HG03135 (cell line): ENCODE data around the gene AXDND1.
"Not testable (repeated sequence)": the region's sequence is repeated elsewhere in the genome, so short reads cannot be mapped to it uniquely, and the experiment has no call there.

ENCODE experiments used
- ATAC-seq: cut with Tn5 transposase; IDR thresholded peaks from one replicate; pipeline ENCODE4 v1.9.1; 2021; ENCODE audit warnings: mild to moderate bottlenecking, moderate library complexity; ENCODE audit not compliant: unreplicated experiment

The AXDND1 gene

DNA sequence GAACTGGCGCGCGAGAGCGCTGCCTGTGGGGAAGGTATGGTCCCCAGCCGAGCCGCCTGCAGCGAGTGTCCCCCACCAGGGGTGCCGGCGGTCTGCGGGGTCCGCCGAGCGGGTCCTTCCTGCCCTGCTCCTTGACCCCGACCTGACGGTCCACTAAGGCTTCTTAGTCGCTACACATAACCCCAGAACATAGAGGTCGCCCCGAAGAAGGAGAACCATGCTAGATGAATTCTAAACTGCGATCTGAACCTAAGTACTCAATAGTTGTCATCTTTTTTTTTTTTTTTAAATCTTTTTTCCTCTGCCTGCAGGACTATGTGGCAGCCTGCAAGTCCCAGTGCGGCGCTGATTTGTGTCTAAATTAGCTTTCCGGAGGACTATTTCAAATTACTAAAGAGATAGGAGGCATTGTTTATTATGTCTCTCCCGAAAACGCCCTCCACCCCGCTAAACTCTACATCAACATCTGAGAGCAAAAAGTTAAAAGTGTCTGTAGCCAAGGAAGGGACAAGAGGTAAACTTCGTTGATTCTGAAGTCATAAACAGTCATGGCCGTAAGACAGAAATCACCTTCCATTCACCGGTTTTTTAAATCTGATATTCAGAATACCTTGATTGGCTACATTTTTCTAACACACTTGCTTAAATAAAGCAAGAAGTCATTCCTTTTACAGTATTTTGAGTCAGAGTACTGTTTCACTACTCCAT lies 476 bp downstream of the AXDND1 start:
- ATAC-seq, result peak; percentile 14

DNA sequence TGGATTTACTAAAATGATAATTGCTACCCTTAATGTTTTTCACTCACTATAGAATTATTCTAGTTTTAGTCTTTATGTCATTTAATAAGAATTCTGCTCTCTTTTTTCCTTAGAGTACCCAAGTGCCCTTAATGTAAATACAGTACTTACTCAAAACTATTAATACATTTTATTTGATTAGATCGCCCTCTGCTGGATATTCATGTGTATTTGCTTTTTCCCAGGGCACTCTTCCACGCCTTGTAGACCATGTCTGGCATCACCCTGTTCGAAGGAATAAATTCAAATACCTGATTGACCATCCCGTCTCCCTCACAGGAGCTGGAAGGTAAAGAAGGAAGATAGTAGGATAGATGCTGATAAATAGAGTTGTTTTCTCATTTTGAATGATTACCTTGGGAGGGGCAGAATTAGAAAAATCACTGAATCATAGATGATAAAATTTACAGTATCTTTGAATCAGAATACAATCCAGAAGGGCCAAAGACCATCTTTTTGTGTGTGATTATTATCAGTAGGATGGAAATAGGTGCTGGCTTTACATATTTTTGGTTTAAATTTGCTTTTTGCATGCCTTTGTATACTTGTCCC lies 4.1 kb downstream of the AXDND1 start:
- ATAC-seq, result peak; percentile 39

DNA sequence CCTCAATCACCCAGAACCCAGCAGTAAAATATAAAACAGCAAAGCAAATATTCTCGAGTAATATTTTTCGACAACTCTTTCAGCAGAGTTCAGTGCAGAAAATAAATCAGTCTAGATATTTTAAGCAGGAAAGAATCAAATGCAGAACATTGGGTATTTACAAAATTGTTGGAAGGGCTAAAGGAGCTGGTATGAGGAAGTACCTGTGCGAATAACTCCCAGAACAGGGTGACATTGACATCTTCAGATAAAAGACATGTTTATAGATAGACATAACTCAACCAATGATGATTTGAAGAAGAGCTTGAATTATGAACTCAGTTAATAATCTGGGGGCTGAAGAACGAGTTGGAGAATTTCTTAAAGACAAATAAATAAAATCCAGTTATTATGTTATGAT lies 6.4 kb downstream of the AXDND1 start:
- no peak for ATAC-seq

DNA sequence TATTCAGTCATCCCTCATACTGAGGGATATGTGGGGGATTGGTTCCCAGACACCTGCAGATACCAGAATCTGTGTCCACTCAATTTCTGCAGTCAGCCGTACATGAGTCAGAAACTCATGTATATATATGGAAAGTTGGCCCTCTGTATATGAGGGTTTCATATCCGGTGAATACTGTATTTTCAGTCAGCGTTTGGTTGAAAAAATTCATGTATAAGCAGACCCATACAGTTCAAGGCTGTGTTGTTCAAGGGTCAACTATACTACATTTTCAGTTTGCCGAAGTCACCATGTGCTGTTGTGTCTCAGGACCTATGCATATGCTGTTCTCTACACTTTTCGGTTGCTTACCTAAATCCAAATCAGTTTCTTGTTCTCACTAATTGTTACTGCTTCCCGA lies 10.5 kb downstream of the AXDND1 start:
- ATAC-seq, result no peak

DNA sequence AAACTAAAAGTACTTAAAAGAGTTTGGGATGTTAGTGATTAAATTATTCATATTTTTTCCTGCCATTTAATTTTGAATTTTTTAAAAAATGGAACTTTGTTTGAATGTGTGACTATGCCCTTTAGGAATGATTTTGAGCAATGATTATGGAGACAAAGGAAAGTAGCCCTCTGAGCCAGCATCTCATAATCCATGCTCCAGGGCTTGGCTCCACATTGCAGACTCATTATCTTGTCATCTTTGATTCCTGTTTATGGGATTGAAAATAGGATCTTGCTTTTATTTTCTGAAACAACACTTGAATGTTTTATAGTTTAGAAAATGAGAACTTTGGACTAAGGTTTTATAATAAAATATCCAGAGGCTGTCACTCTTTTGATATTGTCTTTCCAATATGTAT lies 14.5 kb downstream of the AXDND1 start:
- ATAC-seq, result no peak

DNA sequence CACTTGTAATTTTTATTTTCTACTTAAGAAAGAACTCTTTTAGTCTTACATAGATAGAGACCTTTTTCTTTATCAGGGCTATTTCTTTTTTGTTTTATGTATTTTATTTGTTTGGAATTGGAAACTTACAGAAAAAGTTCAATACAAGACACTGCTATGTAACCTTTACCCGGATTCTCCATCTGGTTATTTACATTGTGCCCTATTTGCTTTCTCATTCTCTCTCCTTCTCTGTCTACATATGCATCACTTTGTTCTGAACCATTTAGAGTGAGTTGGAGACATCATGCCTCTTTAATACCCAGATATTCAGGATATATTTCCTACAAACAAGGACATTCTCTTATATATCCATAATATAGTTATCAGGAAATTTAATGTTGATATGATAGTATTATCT lies 18.3 kb downstream of the AXDND1 start:
- ATAC-seq, result no peak

DNA sequence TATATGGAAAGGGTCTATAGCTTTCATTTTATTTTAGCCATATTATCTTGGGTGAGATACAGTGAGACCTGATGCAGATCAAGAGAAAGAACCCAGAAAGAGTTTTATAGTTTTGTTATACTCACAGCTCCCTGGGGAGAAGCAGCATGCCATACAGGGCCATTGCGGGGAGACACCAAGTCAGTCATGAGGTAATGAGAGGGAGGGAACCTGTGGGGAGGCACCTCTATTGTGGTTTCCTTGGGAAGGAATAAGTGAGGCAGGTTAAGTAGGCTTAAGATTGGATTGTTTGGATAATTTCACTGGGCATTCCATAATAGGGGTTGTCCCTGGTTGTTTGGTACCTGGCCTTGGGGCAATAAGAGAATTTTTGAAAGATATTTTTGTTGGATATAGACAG lies 19.7 kb downstream of the AXDND1 start:
- no peak for ATAC-seq

DNA sequence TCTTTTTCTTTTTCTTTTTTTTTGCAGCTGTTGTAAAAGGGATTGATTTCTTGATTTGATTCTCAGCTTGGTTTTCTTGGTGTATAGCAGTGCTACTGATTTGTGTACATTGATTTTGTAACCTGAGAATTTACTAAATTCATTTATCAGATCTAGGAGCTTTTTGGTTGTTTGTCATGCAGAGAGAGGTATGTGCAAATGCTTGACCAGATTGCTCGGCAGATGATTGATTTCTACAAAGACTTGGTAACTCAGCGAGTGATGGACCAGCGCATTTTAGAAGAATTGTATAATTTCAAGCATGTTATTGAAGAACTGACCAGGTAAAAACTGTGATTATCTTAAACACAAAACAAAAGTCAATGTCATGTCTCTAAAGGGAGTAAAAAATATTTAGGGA lies 27.9 kb downstream of the AXDND1 start:
- ATAC-seq, result no peak

DNA sequence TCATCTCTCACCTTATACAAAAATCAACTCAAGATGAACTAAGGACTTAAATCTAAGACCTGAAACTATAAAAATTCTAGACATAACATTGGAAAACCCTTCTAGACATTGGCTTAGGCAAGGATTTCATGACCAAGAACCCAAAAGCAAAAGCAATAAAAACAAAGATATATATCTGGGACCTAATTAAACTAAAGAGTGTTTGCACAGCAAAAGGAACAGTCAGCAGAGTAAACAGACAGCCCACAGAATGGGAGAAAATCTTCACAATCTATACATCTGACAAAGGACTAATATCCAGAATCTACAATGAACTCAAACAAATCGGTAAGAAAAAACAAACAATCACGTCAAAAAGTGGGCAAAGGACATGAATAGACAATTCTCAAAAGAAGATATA lies 33.6 kb downstream of the AXDND1 start:
- ATAC-seq, result not testable (repeated sequence)

DNA sequence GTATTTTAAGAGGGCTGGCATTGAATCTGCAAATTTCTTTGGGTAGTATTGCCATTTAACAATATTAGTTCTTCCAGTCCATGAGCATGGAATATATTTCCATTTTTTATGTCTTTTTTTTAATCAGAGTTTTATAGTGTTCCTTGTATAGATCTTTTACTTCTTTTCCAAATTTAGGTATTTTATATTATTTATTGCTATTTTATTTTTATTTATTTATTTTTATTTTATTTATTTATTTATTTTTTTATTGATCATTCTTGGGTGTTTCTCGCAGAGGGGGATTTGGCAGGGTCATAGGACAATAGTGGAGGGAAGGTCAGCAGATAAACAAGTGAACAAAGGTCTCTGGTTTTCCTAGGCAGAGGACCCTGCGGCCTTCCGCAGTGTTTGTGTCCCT lies 52.0 kb downstream of the AXDND1 start:
- ATAC-seq, result not testable (repeated sequence)

DNA sequence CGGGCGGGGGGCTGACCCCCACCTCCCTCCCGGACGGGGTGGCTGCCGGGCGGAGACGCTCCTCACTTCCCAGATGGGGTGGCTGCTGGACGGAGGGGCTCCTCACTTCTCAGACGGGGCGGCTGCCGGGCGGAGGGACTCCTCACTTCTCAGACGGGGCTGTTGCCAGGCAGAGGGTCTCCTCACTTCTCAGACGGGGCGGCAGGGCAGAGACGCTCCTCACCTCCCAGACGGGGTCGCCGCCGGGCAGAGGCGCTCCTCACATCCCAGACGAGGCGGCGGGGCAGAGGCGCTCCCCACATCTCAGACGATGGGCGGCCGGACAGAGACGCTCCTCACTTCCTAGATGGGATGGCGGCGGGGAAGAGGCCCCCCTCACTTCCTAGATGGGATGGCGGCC lies 52.9 kb downstream of the AXDND1 start:
- not testable (repeated sequence) for ATAC-seq

DNA sequence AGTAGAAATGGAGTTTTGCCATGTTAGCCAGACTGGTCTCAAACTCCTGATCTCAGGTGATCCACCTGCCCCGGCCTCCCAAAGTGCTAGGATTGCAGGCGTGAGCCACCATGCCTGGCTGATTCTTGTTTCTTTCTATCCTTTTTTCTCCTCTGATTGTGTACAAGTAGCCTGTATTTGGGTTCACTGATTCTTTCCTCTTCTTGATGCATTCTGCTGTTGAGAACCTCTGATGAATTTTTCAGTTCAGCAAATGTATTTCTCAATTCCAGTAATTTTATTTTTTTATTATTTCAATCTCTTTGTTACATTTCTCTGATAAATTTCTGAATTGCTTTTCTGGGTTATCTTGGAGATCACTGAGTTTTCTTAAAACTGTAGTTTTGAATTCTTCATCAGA lies 58.8 kb downstream of the AXDND1 start:
- ATAC-seq, result no peak

DNA sequence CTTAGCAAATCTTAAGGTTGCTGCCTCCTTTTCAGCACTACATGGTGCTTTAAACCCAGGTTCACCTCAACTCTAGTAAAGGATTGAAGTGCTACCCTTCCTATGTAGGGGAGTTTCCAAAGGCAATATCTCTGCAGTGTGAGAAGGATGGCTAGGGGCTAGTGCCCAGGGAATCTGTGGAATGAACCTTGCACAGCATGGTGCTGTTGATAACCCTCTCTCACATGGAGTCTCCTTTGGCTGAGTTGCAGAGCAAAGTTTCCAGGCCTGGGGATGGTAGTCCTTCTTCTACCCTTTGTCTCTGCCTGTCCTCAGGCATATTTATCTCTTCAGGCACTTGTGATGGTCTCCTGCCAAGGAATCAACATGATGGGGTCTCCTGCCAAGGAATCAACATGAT lies 59.4 kb downstream of the AXDND1 start:
- no peak for ATAC-seq

DNA sequence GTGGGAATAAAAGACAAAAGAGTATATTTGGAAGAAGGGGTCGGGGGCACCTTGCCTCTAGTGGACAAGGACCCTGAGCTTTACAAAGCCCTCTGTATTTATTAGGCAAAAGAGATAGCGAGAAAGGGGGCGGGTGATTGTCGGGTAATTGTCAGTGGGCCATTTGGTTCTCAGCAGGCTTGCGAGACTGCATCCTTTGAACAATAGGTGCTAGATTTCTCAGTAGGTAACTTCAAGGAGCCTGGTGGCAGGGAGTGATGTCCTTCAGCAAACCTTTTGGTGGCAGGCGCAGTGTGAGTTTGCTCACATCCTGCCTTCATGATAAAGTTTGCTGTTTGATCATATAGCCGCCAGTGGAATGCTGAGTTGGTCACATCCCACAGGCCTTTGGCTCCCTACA lies 71.4 kb downstream of the AXDND1 start:
- ATAC-seq, result no peak

DNA sequence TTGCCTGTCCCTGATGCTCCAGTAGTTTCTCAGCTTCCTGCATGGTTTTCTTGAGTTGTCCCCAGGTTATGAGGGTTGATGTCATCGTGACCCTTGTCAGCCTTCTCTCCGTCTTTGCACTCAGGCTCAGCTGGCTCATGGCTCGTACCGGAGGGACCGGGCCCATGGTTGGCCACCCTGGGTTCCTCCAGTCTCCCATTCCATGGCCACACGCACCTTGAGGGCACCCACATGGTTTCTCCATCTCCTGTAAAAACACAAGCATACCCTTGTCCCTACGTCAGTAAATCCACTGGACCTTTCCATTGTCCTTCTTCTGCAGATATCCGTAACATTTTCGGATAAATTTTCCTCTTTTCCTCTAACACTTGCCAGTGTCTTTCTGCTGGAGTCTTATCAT lies 73.9 kb downstream of the AXDND1 start:
- not testable (repeated sequence) for ATAC-seq

DNA sequence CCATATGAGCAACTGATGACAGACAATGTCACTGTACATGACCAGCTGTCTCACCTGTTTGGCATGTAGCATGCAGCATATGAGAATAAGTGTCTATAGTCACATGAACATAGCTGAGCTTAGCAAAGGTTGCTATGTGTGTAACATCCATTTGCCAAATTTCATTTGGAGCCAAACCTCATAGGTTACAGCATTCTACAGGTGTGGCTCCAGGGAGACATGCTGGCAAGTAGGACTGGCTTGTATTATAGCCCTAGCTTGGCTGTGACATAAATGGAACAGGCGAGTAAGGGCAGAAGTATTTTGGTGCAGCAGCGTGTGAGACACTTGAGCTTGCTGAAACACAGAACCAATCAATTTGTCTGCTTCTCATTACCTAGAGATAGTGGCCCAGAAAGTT lies 74.5 kb downstream of the AXDND1 start:
- ATAC-seq, result not testable (repeated sequence)

DNA sequence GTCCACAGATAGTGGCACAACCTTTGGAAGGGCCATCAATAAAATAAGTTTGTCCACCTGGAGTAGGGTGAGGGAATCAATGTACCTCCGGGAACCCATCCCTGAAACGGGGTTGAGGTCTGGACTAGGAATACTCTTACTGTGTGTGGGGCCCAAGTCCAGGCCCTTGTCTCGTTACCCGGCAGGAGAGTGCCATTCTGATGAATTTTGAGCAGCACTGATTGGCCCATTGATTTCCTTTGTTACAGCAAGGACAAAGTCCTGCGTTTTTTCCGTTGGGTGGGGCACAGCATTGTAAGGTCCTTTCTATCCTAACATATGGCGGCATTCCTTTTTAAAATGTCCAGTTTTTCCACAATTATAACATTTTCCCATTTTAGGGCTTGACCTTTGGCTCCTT lies 75.2 kb downstream of the AXDND1 start:
- no peak for ATAC-seq

DNA sequence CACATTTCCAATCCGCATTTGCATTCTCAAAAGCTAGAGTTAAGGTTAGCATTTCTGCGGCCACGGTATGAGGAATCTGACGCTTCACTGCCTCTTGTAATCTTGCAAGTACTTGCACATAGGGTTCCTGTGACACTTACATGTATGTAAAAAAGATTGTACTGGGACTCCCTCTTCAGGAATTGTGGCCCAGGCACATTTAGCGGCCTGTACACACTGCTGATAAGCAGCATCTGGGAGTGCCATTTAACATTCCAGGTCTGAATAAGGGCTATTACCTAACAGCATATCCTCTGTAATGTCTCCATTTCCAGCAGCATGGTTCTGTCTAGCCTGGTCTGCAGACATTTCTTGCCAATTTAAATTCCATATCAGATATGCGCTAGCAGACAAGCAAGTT lies 75.7 kb downstream of the AXDND1 start:
- no peak for ATAC-seq

DNA sequence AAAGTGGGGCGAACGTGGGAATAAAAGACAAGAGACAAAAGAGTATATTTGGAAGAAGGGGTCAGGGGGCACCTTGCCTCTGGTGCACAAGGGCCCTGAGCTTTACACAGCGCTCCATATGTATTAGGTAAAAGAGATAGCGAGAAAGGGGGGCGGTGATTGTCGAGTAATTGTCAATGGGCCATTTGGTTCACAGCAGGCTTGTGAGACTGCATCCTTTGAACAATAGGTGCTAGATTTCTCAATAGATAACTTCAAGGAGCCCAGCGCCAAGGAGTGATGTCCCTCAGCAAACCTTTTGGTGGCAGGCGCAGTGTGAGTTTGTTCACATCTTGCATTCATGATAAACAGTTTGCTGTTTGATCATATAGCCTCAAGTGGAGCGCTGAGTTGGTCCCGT lies 77.1 kb downstream of the AXDND1 start:
- not testable (repeated sequence) for ATAC-seq

DNA sequence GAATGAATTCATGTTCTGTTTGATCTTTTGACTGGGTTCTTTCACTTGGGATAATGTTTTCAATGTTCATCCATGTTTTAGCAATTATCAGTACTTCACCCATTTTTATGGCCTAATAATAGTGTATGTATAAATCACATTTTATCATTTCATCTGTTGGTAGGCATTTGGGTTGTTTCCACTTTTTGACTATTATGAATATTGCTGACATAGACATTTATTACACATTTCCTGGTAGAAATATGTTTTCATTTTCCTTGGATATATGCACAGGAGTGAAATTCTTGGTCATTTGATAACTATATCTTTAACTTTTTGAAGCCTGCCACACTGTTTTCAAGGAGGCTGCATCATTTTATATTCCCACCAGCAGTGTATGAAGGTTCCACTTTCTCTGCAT lies 79.8 kb downstream of the AXDND1 start:
- no peak for ATAC-seq

DNA sequence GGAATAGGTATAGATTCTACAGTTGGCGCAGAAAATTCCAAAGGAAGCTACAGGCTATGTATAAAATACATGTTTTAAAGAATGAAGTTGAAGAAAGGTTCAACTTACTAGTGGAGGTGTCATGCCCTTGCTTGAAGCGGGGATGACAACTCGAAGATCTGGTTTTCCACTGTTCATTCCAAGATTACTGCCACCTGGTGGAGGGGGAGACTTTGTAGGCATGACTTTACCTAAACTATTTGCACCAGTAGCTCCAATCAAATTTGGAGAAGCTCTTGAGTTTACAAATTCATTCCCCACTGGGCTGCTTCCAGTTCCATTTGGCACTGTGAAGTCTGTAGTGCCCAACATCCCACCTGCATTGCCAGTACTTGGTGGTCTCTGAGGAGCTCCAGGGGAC lies 81.7 kb downstream of the AXDND1 start:
- ATAC-seq, result no peak

DNA sequence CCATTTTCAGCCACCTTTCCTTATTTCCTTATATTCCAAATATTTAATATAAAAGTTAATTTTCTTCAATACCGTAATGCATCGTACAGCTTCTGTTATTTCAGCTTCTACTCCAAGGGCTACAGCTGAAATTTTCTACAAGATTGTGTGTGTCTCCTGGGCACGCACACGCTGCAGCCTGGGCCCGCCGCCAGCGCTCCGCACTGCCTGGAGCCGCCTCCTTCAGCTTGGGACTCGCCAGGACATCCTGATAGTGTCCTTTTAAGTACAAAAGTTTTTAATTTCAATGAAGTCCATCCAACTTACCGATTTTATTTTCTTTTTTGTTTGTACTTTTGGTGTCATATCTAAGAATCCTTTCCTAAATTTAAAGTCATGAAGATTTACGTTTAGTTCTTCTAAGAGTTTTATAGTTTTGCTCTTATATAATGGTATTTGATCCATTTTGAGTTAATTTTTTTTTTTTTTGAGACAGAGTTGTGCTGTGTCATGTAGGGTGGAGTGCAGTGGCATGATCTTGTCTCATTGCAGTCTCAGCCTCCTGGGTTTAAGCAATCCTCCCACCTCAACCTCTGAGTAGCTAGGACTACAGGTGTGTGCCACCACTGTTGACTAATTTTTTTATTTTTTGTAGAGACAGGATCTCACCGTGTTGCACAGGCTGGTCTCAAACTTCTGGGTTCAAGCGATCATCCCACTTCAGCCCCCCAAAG lies 82.8 kb downstream of the AXDND1 start:
- ATAC-seq, result no peak
